Hypothalamus (tissue), 51 donors: ENCODE results near the gene PCDH7.
A peak's percentile ranks its signal among the peaks of the same experiment; 100 is the strongest.

ENCODE experiments used
- DNase-seq, 51 donors: peaks; one replicate each; lab custom pipeline; 2025; lab: John Stamatoyannopoulos, UW

PCDH7 gene

GRCh38 chr4:30720021-30720660, at the start of gene PCDH7:
TSS of gene PCDH7 (plus strand) at chr4:30720369. CDS start at chr4:30721423, 1,054 bp downstream.
- peak in 36 of 51 donors; percentile 5 to 79 (median 47) for DNase-seq

GRCh38 chr4:30671926-30672448, 48.2 kb upstream of the PCDH7 start:
- DNase-seq = no peak

DNA sequence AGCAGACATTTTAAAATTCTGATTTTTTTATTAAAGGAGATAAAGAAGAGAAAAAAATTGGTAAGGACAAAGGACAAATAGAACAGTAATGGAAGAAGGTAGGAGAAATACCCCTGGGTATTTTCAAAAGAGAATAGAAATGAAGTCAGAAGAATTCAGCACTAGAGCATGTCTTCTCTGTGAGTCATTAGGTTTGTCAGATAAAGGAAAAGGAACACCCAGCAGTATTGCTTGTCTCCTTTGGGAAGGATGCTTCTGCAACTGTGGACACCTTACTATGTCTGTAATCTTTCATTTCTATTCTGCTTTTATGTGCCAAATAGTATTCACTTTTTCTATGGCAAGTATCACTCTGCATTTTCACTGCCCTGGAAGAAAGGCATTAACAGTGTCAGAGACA, 24.0 kb upstream of the PCDH7 start:
- DNase-seq = no peak

GRCh38 chr4:30714408-30715031, 5.6 kb upstream of the PCDH7 start:
- peak in 17 of 51 donors; percentile 2 to 46 (median 5) for DNase-seq

- DNase-seq = peak in 1 of 51 donors; percentile 73
Measured at GRCh38 chr4:30716158-30716557, 4.0 kb upstream of the PCDH7 start.

GRCh38 chr4:30716681-30717207, 3.4 kb upstream of the PCDH7 start:
- DNase-seq = peak in 9 of 51 donors; percentile 11 to 58 (median 34)

DNA sequence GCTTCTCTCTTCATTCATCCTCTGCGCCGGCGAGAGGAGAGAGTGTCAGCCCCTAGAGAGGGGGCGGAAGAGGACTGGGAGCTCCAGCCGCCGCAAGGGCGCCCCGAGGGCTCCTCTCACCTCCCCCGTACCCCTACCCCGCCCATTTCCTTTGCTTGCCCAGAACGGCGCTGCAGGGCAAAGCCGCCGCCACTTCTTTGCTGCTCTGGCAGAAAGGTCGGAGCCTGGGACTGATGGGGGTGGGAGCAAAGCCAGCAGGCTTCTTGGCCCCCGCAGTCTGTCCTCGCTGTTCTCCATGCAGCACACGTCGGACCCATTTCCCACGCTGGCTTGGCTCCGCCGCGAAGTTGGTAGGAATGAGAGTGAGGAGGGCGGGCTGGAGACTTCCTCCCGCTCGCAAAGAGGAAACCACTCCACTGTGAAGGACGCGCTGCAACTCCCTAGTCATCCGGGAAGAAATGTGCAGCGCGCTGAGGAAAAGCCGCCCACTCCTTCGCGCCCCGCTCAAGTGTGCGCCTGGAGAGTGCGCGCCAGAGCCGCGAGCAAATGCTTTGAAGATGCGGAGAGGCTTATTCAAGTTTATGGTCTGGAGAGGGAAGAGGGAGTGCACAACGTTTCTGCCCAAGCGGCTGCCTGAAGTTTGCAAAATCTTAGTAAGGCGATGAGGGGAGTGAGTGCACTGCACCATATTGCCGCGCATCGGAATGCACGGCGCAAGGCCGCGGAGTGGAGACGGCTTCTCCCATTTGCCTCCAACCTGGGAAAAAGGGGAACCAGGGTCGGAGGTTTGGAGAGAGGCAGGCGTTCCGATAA, 2.8 kb upstream of the PCDH7 start:
- DNase-seq = peak in 48 of 51 donors; percentile 8 to 89 (median 62)

DNA sequence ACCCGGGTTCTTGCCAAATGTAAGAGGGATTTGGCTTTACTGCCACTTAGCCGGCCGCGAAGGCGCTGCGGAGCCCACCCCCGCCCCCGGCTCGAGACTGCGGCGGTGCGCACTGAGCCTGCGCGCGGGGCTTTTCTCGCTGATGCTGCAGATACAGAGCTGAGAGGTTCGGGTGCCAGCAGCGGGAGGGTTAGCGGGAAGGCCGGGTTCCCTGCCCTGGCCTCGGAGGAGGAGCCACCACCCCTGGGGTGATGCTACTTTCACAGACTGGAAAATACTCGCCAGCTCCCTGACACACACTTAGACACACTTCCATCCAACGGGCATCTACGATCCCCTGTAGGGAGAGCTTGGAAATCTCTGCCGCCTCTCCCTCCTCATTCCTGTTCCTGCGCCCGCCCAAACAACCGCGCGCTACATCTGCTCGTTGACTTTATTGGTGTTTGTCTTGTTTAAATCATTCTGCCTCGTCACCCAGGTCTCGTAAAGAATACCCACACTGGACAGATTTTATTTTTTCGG, 2.1 kb upstream of the PCDH7 start:
- DNase-seq = peak in 49 of 51 donors; percentile 4 to 89 (median 53)

GRCh38 chr4:30718641-30719453, 1.3 kb upstream of the PCDH7 start:
- DNase-seq = peak in 13 of 51 donors; percentile 6 to 77 (median 41)

DNA sequence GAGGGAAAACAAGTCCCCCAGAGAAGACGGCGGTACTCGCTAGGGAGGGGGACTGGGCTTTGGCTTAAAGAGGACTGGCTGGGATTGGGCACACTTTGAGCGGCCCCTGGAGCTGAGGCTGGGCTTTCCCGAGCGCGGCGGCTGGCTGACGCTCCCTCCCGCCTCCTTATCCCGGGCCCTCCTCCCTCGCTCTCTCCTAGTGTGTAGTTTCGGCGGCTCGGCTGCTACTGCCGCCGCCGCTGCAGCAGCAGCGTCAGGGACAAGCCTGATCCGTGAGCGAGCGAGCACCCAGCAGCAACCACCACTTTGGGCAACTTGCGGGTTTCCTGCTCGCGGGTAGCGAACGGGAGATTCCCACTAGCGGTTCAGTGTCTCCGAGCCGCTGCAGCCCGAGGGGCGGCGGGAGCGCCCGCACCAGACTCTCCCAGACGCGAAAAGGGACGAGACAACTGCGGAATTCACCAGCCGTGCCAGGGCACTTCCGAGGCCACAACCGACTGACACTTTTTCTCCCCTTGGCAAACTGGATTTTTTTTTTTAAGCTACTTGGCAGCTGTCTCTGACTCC, 632 bp upstream of the PCDH7 start:
- DNase-seq = peak in 48 of 51 donors; percentile 3 to 83 (median 54)

- DNase-seq = peak in 34 of 51 donors; percentile 7 to 74 (median 42)
Measured at GRCh38 chr4:30720661-30721184, 554 bp downstream of the PCDH7 start.

GRCh38 chr4:30721185-30722091, 1.3 kb downstream of the PCDH7 start:
- DNase-seq = peak in 34 of 51 donors; percentile 4 to 73 (median 37)

- peak in 3 of 51 donors; percentile 18 to 38 (median 34) for DNase-seq
Measured at GRCh38 chr4:30722092-30722358, 1.9 kb downstream of the PCDH7 start.

- peak in 14 of 51 donors; percentile 4 to 50 (median 14) for DNase-seq
Measured at GRCh38 chr4:30722359-30723200, 2.4 kb downstream of the PCDH7 start.

GRCh38 chr4:30723201-30723955, 3.2 kb downstream of the PCDH7 start:
- peak in 5 of 51 donors; percentile 1 to 38 (median 12) for DNase-seq

- DNase-seq = peak in 5 of 51 donors; percentile 2 to 38 (median 13)
Measured at GRCh38 chr4:30724247-30724646, 4.1 kb downstream of the PCDH7 start.
